Mesendoderm (in vitro differentiated cells): ENCODE results near the gene PLEKHN1.

ENCODE experiments used
- DNase-seq: peaks from one replicate; pipeline ENCODE4 v3.0.0; 2013
- H2AK5ac ChIP-seq: 2 replicates; pipeline ENCODE4 v1.6.1; 2013; ENCODE audit warnings: low read length, inconsistent platforms
- H2BK120ac ChIP-seq: 2 replicates; pipeline ENCODE4 v1.6.1; 2013; ENCODE audit warnings: low read depth, mild to moderate bottlenecking, low read length, moderate library complexity, mixed read lengths
- H2BK15ac ChIP-seq: replicated peaks from 2 replicates; pipeline ENCODE4 v1.6.1; 2013; ENCODE audit warnings: low read depth, mild to moderate bottlenecking, moderate library complexity
- H2BK5ac ChIP-seq: 2 replicates; pipeline ENCODE4 v1.6.1; 2013; ENCODE audit warnings: low read length, inconsistent platforms
- H3K18ac ChIP-seq: 2 replicates; pipeline ENCODE4 v1.6.1; 2013; ENCODE audit warnings: mild to moderate bottlenecking, low read length, mixed read lengths
- H3K23ac ChIP-seq: one replicate; pipeline ENCODE4 v1.6.1; 2013; ENCODE audit warnings: low read length
- H3K27ac ChIP-seq: 2 replicates; pipeline ENCODE4 v1.5.1; 2013; ENCODE audit warnings: low read depth, mild to moderate bottlenecking, inconsistent platforms, low read length, moderate library complexity
- H3K27me3 ChIP-seq: 2 replicates; pipeline ENCODE4 v1.6.1; 2013; ENCODE audit warnings: low read length, control low read depth, mild to moderate bottlenecking, inconsistent platforms; ENCODE audit not compliant: insufficient read depth, poor library complexity
- H3K36me3 ChIP-seq: 2 replicates; pipeline ENCODE4 v1.6.1; 2013; ENCODE audit warnings: low read length, inconsistent platforms; ENCODE audit not compliant: control insufficient read depth, insufficient read depth
- H3K4ac ChIP-seq: one replicate; pipeline ENCODE4 v1.6.1; 2013; ENCODE audit warnings: low read depth, mild to moderate bottlenecking, low read length, moderate library complexity
- H3K4me1 ChIP-seq: 2 replicates; pipeline ENCODE4 v1.6.1; 2013; ENCODE audit warnings: low read depth, low read length, inconsistent platforms; ENCODE audit not compliant: control insufficient read depth
- H3K4me2 ChIP-seq: 2 replicates; pipeline ENCODE4 v1.6.1; 2013; ENCODE audit warnings: low read length
- H3K4me3 ChIP-seq: 2 replicates; pipeline ENCODE4 v1.5.1; 2013; ENCODE audit warnings: mild to moderate bottlenecking, low read length
- H3K56ac ChIP-seq: one replicate; pipeline ENCODE4 v1.6.1; 2013; ENCODE audit warnings: low read length
- H3K79me1 ChIP-seq: 2 replicates; pipeline ENCODE4 v1.6.1; 2013; ENCODE audit warnings: low read length, inconsistent platforms
- H3K79me2 ChIP-seq: 2 replicates; pipeline ENCODE4 v1.6.1; 2013; ENCODE audit warnings: mild to moderate bottlenecking, low read length; ENCODE audit not compliant: control insufficient read depth, insufficient read depth
- H3K9ac ChIP-seq: 2 replicates; pipeline ENCODE4 v1.6.1; 2013; ENCODE audit warnings: low read length, inconsistent platforms
- H4K5ac ChIP-seq: one replicate; pipeline ENCODE4 v1.6.1; 2013; ENCODE audit warnings: low read length
- H4K8ac ChIP-seq: one replicate; pipeline ENCODE4 v1.6.1; 2013; ENCODE audit warnings: low read depth, mild to moderate bottlenecking, control low read depth, low read length, moderate library complexity
- WGBS: extraction: QIAGEN DNeasy Blood & Tissue Kit; methylation state at CpG from one replicate; pipeline ENCODE4 v1.1.7; 2013; ENCODE audit warnings: low lambda C conversion rate, missing lambda C conversion rate; ENCODE audit not compliant: insufficient coverage; ENCODE audit errors: extremely low coverage; 5-methylcytosine and 5-hydroxymethylcytosine counted together

The PLEKHN1 gene

GRCh38 chr1:978835-979743 is 12.8 kb downstream of the PLEKHN1 start:
- Histone ChIP-seq H3K36me3 (no peaks in the 10 kb centered on the region), H3K4me2 (no peak overlapping the region), H3K4ac (no peak overlapping the region), H3K27ac (no peak overlapping the region), H4K8ac (no peak overlapping the region), H2BK15ac (no peak overlapping the region), H4K5ac (no peak overlapping the region), H3K23ac (no peak overlapping the region), H3K4me3 (no peak overlapping the region), H2AK5ac (no peak overlapping the region), H2BK120ac (no peak overlapping the region), H3K18ac (no peak overlapping the region), H3K79me1 (no peaks in the 10 kb centered on the region), H2BK5ac (no peak overlapping the region), H3K27me3 (no peaks in the 10 kb centered on the region), H3K79me2 (no peaks in the 10 kb centered on the region), H3K4me1 (no peaks in the 10 kb centered on the region), H3K56ac (no peak overlapping the region), H3K9ac (no peak overlapping the region)
- DNase-seq = no peak
- WGBS = no CpG with 5 or more reads among the region's 60 CpGs

GRCh38 chr1:979744-980072 is 13.4 kb downstream of the PLEKHN1 start:
- WGBS = no CpG with 5 or more reads among the region's 9 CpGs
- Histone ChIP-seq H3K4me3 (no peak overlapping the region), H3K9ac (no peak overlapping the region), H3K18ac (no peak overlapping the region), H3K27ac (no peak overlapping the region), H4K5ac (no peak overlapping the region), H2BK15ac (no peak overlapping the region), H2BK5ac (no peak overlapping the region), H4K8ac (no peak overlapping the region), H2BK120ac (no peak overlapping the region), H3K4me2 (no peak overlapping the region), H3K4ac (no peak overlapping the region), H3K27me3 (no peaks in the 10 kb centered on the region), H3K36me3 (no peaks in the 10 kb centered on the region), H3K4me1 (no peaks in the 10 kb centered on the region), H3K23ac (no peak overlapping the region), H3K79me2 (no peaks in the 10 kb centered on the region), H3K79me1 (no peaks in the 10 kb centered on the region), H2AK5ac (no peak overlapping the region), H3K56ac (no peak overlapping the region)
- DNase-seq = no peak

GRCh38 chr1:980137-980571 is 13.9 kb downstream of the PLEKHN1 start:
- DNase-seq = no peak

GRCh38 chr1:980602-981395 is 14.5 kb downstream of the PLEKHN1 start:
- Histone ChIP-seq H3K9ac (no peak overlapping the region), H3K18ac (no peak overlapping the region), H4K8ac (no peak overlapping the region), H3K79me1 (no peaks in the 10 kb centered on the region), H3K27me3 (peaks cover 2% of the 10 kb centered on the region), H3K36me3 (no peaks in the 10 kb centered on the region), H3K27ac (no peak overlapping the region), H3K4me1 (no peaks in the 10 kb centered on the region), H2BK15ac (no peak overlapping the region), H3K23ac (no peak overlapping the region), H3K4me3 (no peak overlapping the region), H3K4me2 (no peak overlapping the region), H3K4ac (no peak overlapping the region), H3K79me2 (no peaks in the 10 kb centered on the region), H2AK5ac (no peak overlapping the region), H2BK120ac (no peak overlapping the region), H2BK5ac (no peak overlapping the region), H3K56ac (no peak overlapping the region), H4K5ac (no peak overlapping the region)
- no peak for DNase-seq
- no CpG with 5 or more reads among the region's 35 CpGs for WGBS

More at GRCh38 chr1:980137-980571, 13.9 kb downstream of the PLEKHN1 start:
- Histone ChIP-seq H2BK5ac (no peak overlapping the region), H4K8ac (no peak overlapping the region), H3K27me3 (peaks cover 1% of the 10 kb centered on the region), H2AK5ac (no peak overlapping the region), H2BK15ac (no peak overlapping the region), H3K23ac (no peak overlapping the region), H2BK120ac (no peak overlapping the region), H3K79me1 (no peaks in the 10 kb centered on the region), H3K79me2 (no peaks in the 10 kb centered on the region), H3K56ac (no peak overlapping the region), H3K4me2 (no peak overlapping the region), H3K36me3 (no peaks in the 10 kb centered on the region), H3K4ac (no peak overlapping the region), H3K27ac (no peak overlapping the region), H3K9ac (no peak overlapping the region), H3K18ac (no peak overlapping the region), H3K4me3 (no peak overlapping the region), H3K4me1 (no peaks in the 10 kb centered on the region), H4K5ac (no peak overlapping the region)
- WGBS = no CpG with 5 or more reads among the region's 13 CpGs

- Histone ChIP-seq H2BK15ac (no peak overlapping the region), H3K36me3 (no peaks in the 10 kb centered on the region), H2BK120ac (no peak overlapping the region), H3K4me1 (no peaks in the 10 kb centered on the region), H3K4me3 (no peak overlapping the region), H3K9ac (no peak overlapping the region), H4K5ac (no peak overlapping the region), H2AK5ac (no peak overlapping the region), H3K4me2 (no peak overlapping the region), H4K8ac (no peak overlapping the region), H2BK5ac (no peak overlapping the region), H3K18ac (no peak overlapping the region), H3K23ac (no peak overlapping the region), H3K27me3 (peaks cover 2% of the 10 kb centered on the region), H3K27ac (no peak overlapping the region), H3K79me2 (no peaks in the 10 kb centered on the region), H3K4ac (no peak overlapping the region), H3K56ac (no peak overlapping the region), H3K79me1 (no peaks in the 10 kb centered on the region)
- no CpG with 5 or more reads among the region's 21 CpGs for WGBS
- DNase-seq = no peak
Observed at GRCh38 chr1:981491-981954, 15.2 kb downstream of the PLEKHN1 start.
